ENCODE data around the gene WDR37.

Gene WDR37

GRCh38 chr10:1068380-1069361, 12.5 kb downstream of the WDR37 start:
- TF ChIP-seq, protein P1, sequence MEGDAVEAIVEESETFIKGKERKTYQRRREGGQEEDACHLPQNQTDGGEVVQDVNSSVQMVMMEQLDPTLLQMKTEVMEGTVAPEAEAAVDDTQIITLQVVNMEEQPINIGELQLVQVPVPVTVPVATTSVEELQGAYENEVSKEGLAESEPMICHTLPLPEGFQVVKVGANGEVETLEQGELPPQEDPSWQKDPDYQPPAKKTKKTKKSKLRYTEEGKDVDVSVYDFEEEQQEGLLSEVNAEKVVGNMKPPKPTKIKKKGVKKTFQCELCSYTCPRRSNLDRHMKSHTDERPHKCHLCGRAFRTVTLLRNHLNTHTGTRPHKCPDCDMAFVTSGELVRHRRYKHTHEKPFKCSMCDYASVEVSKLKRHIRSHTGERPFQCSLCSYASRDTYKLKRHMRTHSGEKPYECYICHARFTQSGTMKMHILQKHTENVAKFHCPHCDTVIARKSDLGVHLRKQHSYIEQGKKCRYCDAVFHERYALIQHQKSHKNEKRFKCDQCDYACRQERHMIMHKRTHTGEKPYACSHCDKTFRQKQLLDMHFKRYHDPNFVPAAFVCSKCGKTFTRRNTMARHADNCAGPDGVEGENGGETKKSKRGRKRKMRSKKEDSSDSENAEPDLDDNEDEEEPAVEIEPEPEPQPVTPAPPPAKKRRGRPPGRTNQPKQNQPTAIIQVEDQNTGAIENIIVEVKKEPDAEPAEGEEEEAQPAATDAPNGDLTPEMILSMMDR (IDR thresholded peaks at IDR 0.05; ENCODE audit: borderline replicate concordance, control extremely low read depth, extremely low read depth, insufficient read depth, missing control alignments), result no peak
- in situ Hi-C loops (cut with MboI; ENCODE audit: low sequenced_read_pairs, unreplicated experiment), result no loop called here
- DNase-seq (ENCODE audit: low spot score), result no peak

GRCh38 chr10:1070919-1071318, 14.7 kb downstream of the WDR37 start:
- TF ChIP-seq, protein P1 (IDR thresholded peaks at IDR 0.05; ENCODE audit: borderline replicate concordance, control extremely low read depth, extremely low read depth, insufficient read depth, missing control alignments), result no peak
- in situ Hi-C loops (cut with MboI; ENCODE audit: low sequenced_read_pairs, unreplicated experiment), result no loop called here
- no peak for DNase-seq (ENCODE audit: low spot score)

- DNase-seq (ENCODE audit: low spot score), result no peak
- TF ChIP-seq, protein P1 (IDR thresholded peaks at IDR 0.05; ENCODE audit: borderline replicate concordance, control extremely low read depth, extremely low read depth, insufficient read depth, missing control alignments), result peak; percentile 27
- in situ Hi-C loops (cut with MboI; ENCODE audit: low sequenced_read_pairs, unreplicated experiment), result no loop called here
Observed at GRCh38 chr10:1074052-1074747, 18.0 kb downstream of the WDR37 start.

DNA sequence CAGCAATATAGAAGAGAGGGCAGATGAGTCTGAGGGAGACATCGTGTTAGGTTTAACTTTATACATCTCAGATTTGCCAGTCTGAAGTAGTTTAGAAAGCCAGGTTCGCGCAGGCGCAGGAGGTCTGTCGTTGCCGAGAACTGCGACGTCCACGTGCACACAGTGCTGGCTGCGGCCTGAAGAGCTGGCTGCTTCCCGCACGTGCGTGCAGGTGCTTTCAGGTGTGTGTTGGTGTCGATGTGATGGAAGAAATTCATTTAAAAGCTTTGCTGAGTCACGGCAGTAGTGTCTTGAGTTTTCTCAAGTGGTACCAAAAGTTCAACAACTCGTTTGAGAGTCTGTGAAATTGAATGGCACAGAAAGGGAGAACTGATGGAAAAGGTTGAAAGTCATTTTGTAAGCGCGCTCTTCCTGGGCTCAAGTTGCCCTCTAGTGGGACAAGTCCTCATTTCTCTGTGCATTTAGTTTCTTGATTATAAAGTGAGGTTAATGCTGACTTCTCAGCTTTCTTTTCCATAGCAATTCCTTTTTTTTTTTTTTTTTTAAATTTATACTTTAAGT, 18.6 kb downstream of the WDR37 start:
- in situ Hi-C loops (cut with MboI; ENCODE audit: low sequenced_read_pairs, unreplicated experiment), result no loop called here
- TF ChIP-seq, protein P1 (IDR thresholded peaks at IDR 0.05; ENCODE audit: borderline replicate concordance, control extremely low read depth, extremely low read depth, insufficient read depth, missing control alignments), result no peak
- no peak for DNase-seq (ENCODE audit: low spot score)

DNA sequence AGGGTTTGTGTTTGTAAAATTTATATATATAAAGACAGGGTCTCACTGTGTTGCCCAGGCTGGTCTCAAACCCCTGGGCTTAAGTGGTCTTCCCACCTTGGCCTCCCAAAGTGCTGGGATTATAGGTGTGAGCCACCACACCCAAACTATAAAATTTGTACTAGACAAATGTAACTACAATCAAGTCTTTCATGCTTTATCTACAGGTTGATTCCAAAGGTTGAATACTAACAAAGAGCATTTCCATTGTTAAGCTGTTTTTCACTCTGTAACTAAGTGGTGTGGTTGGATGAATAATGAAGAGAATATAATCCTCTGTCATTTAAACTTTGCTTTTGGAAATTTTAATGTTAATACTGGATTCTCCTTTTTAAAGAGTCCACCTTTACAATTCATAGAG, 22.5 kb downstream of the WDR37 start:
- TF ChIP-seq, protein P1 (IDR thresholded peaks at IDR 0.05; ENCODE audit: borderline replicate concordance, control extremely low read depth, extremely low read depth, insufficient read depth, missing control alignments), result no peak
- DNase-seq (ENCODE audit: low spot score), result no peak
- in situ Hi-C loops (cut with MboI; ENCODE audit: low sequenced_read_pairs, unreplicated experiment), result no loop called here

- in situ Hi-C loops (cut with MboI; ENCODE audit: low sequenced_read_pairs, unreplicated experiment), result no loop called here
- no peak for DNase-seq (ENCODE audit: low spot score)
Observed at GRCh38 chr10:1083581-1083980, 27.4 kb downstream of the WDR37 start.

More at GRCh38 chr10:1083581-1083980, 27.4 kb downstream of the WDR37 start:
- TF ChIP-seq, protein P1 (IDR thresholded peaks at IDR 0.05; ENCODE audit: borderline replicate concordance, control extremely low read depth, extremely low read depth, insufficient read depth, missing control alignments), result no peak

Measured in GM13976 (cell line).